ENCODE measurements around the gene NDUFAF8. TPM values are rescaled to one million over a fixed set of nuclear protein-coding genes. Genes with fewer than 3 reads are reported as not detected.

The NDUFAF8 gene
- total RNA-seq, 4 donors from 2014 or later = 17.8 to 39.4 (median 25.9) TPM

- H3K36me3 ChIP-seq = peaks cover 60% of the 10 kb centered on the region
- WGBS = 100% methylated on average over 1 of the region's 43 CpGs
- H3K27me3 ChIP-seq = no peaks in the 10 kb centered on the region
These were observed 7.1 kb upstream of the NDUFAF8 start for GRCh38 chr17:81231766-81232581.

GRCh38 chr17:81232616-81233241, 6.4 kb upstream of the NDUFAF8 start:
- no peaks in the 10 kb centered on the region for H3K9me3 ChIP-seq
- H3K27me3 ChIP-seq = no peaks in the 10 kb centered on the region
- H3K27ac ChIP-seq = no peak overlapping the region
- H3K36me3 ChIP-seq = peaks cover 60% of the 10 kb centered on the region
- DNase-seq (ENCODE audit: low spot score in 2 of 2) = no peak
- TF ChIP-seq EP300 (IDR thresholded peaks at IDR 0.05) (no peak), POLR2AphosphoS5 (IDR thresholded peaks at IDR 0.05) (no peak), CTCF (IDR thresholded peaks at IDR 0.05) (no peak), POLR2A (IDR thresholded peaks at IDR 0.05) (no peak)
- H3K4me1 ChIP-seq = peaks cover 13% of the 10 kb centered on the region
- no peak overlapping the region for H3K4me3 ChIP-seq
- 90% methylated on average over 2 of the region's 19 CpGs for WGBS

More at GRCh38 chr17:81231766-81232581, 7.1 kb upstream of the NDUFAF8 start:
- DNase-seq (ENCODE audit: low spot score in 2 of 2) = no peak
- Histone ChIP-seq H3K27ac (no peak overlapping the region), H3K9me3 (no peaks in the 10 kb centered on the region), H3K4me3 (no peak overlapping the region), H3K4me1 (peaks cover 5% of the 10 kb centered on the region)
- TF ChIP-seq POLR2AphosphoS5 (IDR thresholded peaks at IDR 0.05) = no peak

GRCh38 chr17:81233316-81233715, 5.8 kb upstream of the NDUFAF8 start:
- H3K4me1 ChIP-seq = peaks cover 19% of the 10 kb centered on the region
- H3K9me3 ChIP-seq = no peaks in the 10 kb centered on the region
- DNase-seq (ENCODE audit: low spot score in 2 of 2) = no peak
- H3K27me3 ChIP-seq = no peaks in the 10 kb centered on the region
- peaks cover 60% of the 10 kb centered on the region for H3K36me3 ChIP-seq
- H3K4me3 ChIP-seq = no peak overlapping the region
- WGBS = 83% methylated on average over 2 of the region's 17 CpGs
- no peak for TF ChIP-seq CTCF (IDR thresholded peaks at IDR 0.05)
- TF ChIP-seq POLR2AphosphoS5 (IDR thresholded peaks at IDR 0.05) = no peak
- no peak for TF ChIP-seq POLR2A (IDR thresholded peaks at IDR 0.05)
- TF ChIP-seq EP300 (IDR thresholded peaks at IDR 0.05) = no peak
- no peak overlapping the region for H3K27ac ChIP-seq

- TF ChIP-seq EP300 (IDR thresholded peaks at IDR 0.05) (no peak), POLR2A (IDR thresholded peaks at IDR 0.05) (no peak), POLR2AphosphoS5 (IDR thresholded peaks at IDR 0.05) (no peak), CTCF (IDR thresholded peaks at IDR 0.05) (no peak)
- no peaks in the 10 kb centered on the region for H3K9me3 ChIP-seq
- H3K27me3 ChIP-seq = no peaks in the 10 kb centered on the region
- WGBS = 85% methylated on average over 11 of the region's 21 CpGs
- H3K27ac ChIP-seq = no peak overlapping the region
- peaks cover 57% of the 10 kb centered on the region for H3K36me3 ChIP-seq
- no peak for DNase-seq (ENCODE audit: low spot score in 2 of 2)
- no peak overlapping the region for H3K4me3 ChIP-seq
- H3K4me1 ChIP-seq = peaks cover 20% of the 10 kb centered on the region
These were observed 5.2 kb upstream of the NDUFAF8 start for GRCh38 chr17:81233811-81234505.

GRCh38 chr17:81234506-81234855, 4.6 kb upstream of the NDUFAF8 start:
- H3K4me1 ChIP-seq = peaks cover 21% of the 10 kb centered on the region
- no peaks in the 10 kb centered on the region for H3K9me3 ChIP-seq
- 95% methylated on average over 13 of the region's 13 CpGs for WGBS
- no peak for DNase-seq (ENCODE audit: low spot score in 2 of 2)
- H3K4me3 ChIP-seq = no peak overlapping the region
- no peak overlapping the region for H3K27ac ChIP-seq
- H3K27me3 ChIP-seq = no peaks in the 10 kb centered on the region
- no peak for TF ChIP-seq CTCF (IDR thresholded peaks at IDR 0.05)
- TF ChIP-seq POLR2AphosphoS5 (IDR thresholded peaks at IDR 0.05) = no peak
- TF ChIP-seq EP300 (IDR thresholded peaks at IDR 0.05) = no peak
- TF ChIP-seq POLR2A (IDR thresholded peaks at IDR 0.05) = no peak
- peaks cover 51% of the 10 kb centered on the region for H3K36me3 ChIP-seq
